A549 (cell line): Measurements from ENCODE around the gene LRSAM1.

Experiments used
- CHD2 ChIP-seq: fragments of 150-350 bp; IDR thresholded peaks from 2 replicates; pipeline ENCODE4 v1.6.1; 2014; ENCODE audit warnings: low read length; ENCODE audit not compliant: partially characterized antibody
- JUN ChIP-seq, 2 experiments: fragments of >200 bp; sonication (Bioruptor Twin); formaldehyde crosslinking; IDR thresholded peaks; 2 replicates in 1 of 2; 3 replicates in 1 of 2; pipeline ENCODE4 v1.6.1; 2016 to 2017
- RAD21 ChIP-seq, 2 experiments: fragments of >200 bp in 1 of 2; sonication (Bioruptor Twin) in 1 of 2; formaldehyde crosslinking in 1 of 2; IDR thresholded peaks in 1 of 2; conservative IDR thresholded peaks in 1 of 2; 2 replicates in 1 of 2; 3 replicates in 1 of 2; pipeline ENCODE4 v1.6.1; 2012 to 2018; ENCODE audit warnings: inconsistent platforms in 1 of 2
- TF ChIP-seq, protein P1 (sequence below): fragments of >200 bp; sonication (Bioruptor Twin); formaldehyde crosslinking; IDR thresholded peaks from 3 replicates; pipeline ENCODE4 v1.5.1; 2016

DNA sequence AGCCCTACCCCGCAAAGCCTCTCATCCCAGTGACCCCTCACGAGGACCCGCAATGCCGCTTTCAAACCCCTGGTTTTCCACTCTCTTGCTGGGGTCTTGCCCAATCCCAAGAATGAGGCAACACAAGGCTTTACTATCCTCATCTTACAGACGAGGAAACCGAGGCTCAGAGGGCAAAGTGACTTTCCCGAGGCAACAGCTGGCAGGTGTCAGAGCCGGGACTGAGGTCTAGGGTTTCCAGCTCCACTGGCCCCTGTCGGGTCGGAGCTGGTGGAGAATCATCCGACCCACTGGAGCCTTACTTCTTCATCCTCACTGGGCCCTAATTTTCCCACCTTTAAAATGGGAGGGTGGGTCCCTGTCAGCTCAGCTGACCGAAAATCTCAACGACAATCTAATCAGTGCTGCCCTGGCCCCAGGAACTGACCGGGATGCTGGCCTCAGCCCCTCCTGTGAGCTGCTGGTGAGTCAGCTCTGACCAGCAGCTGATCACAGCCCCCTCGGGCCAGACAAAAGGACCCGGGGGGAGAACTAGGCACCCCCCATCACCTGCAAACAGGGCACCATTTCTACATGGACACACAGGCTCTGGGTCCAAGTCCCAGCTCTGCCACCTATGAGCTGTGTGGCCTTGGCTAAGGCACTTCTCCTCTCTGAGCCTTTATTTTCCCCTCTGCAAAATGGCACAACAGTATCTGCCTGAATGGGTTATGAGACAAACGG is 88.1 kb downstream of the LRSAM1 start:
- TF ChIP-seq CHD2 (no peak), JUN (IDR thresholded peaks at IDR 0.05) (no peak), RAD21 (conservative IDR thresholded peaks at IDR 0.05 in 1 of 2, IDR thresholded peaks at IDR 0.05 in 1 of 2) (no peak)
- TF ChIP-seq, protein P1, sequence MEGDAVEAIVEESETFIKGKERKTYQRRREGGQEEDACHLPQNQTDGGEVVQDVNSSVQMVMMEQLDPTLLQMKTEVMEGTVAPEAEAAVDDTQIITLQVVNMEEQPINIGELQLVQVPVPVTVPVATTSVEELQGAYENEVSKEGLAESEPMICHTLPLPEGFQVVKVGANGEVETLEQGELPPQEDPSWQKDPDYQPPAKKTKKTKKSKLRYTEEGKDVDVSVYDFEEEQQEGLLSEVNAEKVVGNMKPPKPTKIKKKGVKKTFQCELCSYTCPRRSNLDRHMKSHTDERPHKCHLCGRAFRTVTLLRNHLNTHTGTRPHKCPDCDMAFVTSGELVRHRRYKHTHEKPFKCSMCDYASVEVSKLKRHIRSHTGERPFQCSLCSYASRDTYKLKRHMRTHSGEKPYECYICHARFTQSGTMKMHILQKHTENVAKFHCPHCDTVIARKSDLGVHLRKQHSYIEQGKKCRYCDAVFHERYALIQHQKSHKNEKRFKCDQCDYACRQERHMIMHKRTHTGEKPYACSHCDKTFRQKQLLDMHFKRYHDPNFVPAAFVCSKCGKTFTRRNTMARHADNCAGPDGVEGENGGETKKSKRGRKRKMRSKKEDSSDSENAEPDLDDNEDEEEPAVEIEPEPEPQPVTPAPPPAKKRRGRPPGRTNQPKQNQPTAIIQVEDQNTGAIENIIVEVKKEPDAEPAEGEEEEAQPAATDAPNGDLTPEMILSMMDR = no peak
